ENCODE results near the gene XIRP2.

GRCh38 chr2:167028503-167028902, 140.2 kb downstream of the XIRP2 start:
- TF ChIP-seq CTCF (IDR thresholded peaks at IDR 0.05) (no peak), ZFX (IDR thresholded peaks at IDR 0.05; ENCODE audit: borderline replicate concordance) (no peak)
